CD4-positive, alpha-beta T cell treated with Interleukin-10 for 1 hour (primary cell): ENCODE data around the gene CASP2.
A peak's percentile ranks its signal among the peaks of the same experiment; 100 is the strongest.
"Not testable (repeated sequence)": the region's sequence is repeated elsewhere in the genome, so short reads cannot be mapped to it uniquely, and the experiment has no call there.

Source experiments
- DNase-seq: peaks from one replicate; pipeline ENCODE4 v3.0.0-alpha.2; 2020

CASP2 gene

GRCh38 chr7:143265017-143265693 is 23.0 kb upstream of the CASP2 start:
- DNase-seq = no peak

DNA sequence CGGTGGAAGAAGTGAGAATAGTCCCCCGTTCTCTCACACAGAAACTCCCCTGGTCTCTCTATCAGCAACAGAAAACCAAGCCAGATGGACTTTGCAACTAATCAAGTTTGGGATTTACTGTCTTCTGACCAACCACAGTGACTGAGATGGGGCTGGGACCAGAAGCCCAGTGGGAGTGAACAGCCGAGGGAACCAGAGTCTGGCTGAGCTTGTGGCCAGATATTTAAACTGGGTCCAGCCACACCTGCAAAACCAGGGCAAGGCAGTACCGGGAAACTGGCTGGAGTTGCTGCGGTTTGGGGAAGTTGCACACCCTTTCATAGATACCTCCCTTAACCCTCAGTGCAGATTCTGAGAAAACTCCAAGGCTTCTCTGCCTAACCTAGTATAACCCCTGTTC is 18.9 kb upstream of the CASP2 start:
- no peak for DNase-seq

GRCh38 chr7:143271240-143271639 is 16.9 kb upstream of the CASP2 start:
- no peak for DNase-seq

- no peak for DNase-seq
Measured at GRCh38 chr7:143272871-143273270, 15.3 kb upstream of the CASP2 start.

DNA sequence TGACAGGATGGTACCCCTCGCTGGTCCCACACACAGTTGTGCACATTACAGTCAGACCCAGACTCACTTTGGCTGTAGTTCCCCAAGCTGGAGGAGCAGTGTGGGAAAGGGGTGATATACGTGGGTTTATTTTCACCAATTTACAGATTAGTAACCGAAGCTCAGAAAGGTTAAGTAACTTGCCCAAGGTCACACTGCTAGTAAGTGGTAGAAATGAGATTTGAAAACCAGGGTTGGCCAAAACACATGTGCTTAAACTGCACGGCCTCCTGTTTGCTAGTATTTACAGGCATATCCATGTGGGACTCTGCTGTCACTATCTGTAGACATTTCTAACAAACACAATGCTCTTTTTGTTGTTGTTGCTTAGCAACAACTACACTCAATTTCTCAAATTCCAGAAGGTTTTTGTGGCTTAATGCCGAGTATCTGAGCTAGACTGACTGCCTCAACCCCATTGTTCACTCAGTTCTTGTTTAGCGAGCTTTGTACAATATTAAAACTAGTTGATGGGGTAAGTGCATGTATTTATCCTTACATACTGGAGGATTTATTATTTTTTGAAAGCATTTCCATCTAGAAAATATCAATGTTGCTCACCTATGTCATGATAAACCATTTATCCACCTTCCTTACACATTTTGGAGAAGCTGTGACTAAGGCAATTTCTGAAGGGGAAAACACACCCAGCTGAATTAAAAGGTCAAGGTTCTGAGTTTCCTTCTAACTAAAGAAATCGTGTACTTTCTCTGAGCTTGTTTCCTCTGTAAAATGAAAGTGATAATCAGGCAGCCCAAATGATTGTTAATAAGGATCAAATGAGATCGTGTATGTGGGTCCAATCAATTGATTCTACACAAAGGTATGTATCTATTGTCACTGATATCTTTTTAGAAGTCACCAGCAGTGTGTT is 8.7 kb upstream of the CASP2 start:
- peak; percentile 68 for DNase-seq

GRCh38 chr7:143280160-143280559 is 8.0 kb upstream of the CASP2 start:
- DNase-seq = no peak

- DNase-seq = no peak
Measured at GRCh38 chr7:143280566-143280965, 7.6 kb upstream of the CASP2 start.

DNA sequence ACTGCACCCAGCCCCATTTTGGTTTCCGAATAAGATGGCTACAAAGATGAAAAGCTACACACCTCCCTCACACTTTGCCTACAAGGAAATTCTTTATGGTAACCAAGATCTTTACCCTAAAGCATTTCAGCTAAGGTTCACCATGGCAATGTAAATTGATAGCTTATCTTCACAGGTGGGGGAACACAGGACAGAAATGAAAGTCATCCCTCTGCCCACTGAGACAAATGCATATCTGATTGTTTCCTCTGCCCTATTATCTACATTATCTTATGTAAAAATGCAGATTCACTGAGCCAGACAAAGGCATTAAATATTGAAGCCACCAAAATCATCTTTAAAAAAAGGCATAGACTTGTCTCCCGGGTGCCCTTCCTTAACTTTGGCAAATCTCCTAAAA is 6.6 kb upstream of the CASP2 start:
- DNase-seq = no peak

DNA sequence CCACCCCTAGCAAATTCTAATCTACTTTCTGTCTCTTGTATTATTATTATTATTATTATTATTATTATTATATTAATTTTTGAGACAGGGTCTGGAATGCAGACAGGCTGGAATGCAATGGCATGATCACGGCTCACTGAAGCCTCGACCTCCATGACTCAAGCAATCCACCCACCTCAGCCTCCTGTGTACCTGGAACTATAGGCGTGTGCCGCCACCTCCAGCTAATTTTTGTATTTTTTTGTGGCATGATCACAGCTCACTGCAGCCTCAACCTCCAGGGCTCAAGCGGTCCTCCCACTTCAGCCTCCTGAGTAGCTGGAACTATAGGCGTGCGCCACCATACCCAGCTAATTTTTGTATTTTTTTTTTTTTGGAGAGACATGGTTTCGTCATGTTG is 6.0 kb upstream of the CASP2 start:
- no peak for DNase-seq

GRCh38 chr7:143283381-143283780 is 4.8 kb upstream of the CASP2 start:
- DNase-seq = no peak

DNA sequence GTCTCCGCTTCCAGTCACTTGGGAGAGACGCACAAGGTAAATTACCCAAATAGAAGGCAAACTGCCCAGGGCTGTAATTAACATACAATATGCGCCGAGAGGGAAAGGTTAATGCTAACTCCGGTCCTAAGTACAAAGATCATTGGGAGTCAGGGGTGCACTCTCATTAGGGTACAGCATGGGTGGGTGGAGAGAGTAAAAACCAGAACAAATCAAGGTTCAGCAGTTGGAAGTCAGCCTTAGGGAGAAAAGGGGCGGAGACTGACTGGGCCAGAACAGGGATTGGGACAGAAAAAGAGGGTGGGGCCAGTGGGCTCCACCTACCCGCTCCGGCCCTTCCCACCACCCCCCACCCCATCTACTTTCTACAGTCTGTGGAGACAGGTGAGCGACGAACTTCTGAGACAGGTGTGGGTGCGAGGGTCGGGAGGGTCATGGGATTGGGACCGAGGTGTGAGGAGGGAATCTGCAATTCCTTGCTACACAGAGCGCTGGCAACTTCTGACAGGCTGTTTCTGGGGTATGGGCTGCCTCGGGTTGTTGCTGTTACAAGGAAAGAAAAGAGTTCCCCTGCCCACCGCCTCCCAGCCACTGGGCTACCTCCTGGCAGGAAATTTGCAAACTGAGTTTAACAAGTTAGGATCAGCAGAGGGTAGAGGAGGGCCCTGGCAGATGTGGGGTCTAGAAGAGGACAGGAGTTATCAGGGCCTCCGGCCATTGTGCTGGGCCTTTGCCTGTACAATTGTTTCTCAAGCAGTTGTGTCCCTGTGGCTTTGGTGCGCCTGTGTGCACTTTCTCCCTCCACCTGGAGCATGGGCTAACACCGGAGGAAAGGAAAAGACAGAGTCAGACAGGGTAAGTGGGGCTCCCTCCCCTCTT is 3.3 kb upstream of the CASP2 start, which contains the start of gene TMEM139:
TSS of gene TMEM139 (plus strand) at position 368 of the 879 bp plus-strand sequence. CDS start 1,000 bp downstream, outside the sequence.
- DNase-seq = no peak

DNA sequence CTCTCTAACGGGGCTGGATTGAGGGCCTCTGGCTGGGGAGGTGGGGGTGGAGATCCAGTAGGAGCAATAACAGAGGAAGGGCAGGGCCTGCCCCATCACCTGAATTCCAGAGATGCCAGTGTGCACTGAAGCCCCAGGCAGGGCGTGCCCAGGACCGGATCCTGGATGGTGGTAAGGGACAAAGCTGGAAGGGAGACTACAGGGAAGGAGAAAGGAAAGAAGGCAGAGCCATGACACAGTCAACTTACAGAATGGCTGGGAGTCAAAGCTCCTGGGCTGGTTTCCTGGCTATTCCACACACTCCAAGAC is 2.7 kb upstream of the CASP2 start:
- DNase-seq = no peak

- no peak for DNase-seq
Measured at GRCh38 chr7:143285806-143286521, 2.2 kb upstream of the CASP2 start.

DNA sequence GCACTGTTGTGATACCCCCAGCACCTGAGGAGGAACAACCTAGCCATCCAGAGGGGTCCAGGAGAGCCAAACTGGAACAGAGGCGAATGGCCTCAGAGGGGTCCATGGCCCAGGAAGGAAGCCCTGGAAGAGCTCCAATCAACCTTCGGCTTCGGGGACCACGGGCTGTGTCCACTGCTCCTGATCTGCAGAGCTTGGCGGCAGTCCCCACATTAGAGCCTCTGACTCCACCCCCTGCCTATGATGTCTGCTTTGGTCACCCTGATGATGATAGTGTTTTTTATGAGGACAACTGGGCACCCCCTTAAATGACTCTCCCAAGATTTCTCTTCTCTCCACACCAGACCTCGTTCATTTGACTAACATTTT is 1.6 kb upstream of the CASP2 start:
- DNase-seq = no peak

DNA sequence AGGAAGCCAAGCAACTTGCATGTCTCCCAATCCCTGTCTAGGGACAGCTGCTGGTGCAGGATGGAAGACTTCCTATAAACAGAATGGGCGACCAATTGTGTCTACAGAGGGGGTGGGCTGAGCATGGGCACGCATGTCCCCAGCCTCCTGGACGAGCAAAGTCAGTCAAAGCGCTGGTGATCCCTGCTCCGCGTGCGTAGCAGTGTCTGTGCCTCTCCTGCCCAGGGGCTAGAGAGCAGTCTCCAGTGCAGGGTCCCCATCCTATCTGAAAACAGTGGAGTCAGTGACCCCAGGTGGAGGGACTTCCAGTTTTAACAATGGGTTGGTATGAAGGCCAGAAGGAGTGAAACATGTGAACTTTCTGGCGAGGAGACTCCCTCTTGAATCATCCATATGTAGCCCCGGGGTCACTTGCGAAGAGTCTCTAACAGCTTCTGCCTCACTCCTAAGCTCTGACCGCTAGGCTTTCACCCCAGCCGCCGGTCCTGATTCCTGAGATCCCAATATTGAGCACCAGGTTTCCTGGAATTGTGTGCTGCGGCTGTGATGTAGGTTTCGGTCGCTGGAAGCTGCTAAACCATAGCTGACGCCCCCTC is 714 bp upstream of the CASP2 start:
- DNase-seq = no peak

- DNase-seq = no peak
Measured at GRCh38 chr7:143288836-143289235, 685 bp downstream of the CASP2 start.

DNA sequence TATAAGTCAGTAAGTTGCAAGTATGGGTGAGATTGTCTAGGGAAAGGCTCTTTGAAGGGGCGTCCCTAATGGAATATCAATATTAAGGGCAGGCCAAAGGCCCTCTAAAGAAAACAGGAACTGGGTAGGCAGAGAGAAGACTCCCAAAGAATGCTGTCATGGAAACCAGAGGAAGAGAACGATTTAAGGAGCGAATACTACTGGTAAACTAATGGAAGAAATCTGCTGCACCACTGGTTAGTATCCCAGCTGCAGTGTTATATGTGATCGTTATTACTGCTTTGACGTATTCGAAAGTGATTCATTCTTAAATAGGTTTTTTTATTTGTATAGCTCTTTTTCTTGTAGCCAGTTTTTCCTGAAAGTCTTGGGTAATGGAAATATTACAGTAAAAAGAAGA is 1.3 kb downstream of the CASP2 start:
- no peak for DNase-seq

DNA sequence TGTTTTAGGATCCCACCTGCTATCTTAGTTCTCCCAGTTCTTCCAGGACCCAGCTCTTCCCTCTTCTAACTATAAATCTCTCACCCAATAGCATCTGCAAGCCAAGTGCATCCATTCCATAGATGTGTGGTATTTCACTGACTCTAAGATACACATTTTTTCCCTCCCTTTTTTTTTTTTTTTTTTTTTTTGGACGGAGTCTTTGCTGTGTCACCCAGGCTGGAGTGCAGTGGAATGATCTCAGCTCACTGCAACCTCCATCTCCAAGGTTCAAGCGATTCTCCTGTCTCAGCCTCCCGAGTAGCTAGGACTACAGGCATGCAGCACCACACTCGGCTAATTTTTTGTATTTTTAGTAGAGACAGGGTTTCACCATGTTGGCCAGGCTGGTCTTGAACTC is 1.7 kb downstream of the CASP2 start:
- DNase-seq = not testable (repeated sequence)

DNA sequence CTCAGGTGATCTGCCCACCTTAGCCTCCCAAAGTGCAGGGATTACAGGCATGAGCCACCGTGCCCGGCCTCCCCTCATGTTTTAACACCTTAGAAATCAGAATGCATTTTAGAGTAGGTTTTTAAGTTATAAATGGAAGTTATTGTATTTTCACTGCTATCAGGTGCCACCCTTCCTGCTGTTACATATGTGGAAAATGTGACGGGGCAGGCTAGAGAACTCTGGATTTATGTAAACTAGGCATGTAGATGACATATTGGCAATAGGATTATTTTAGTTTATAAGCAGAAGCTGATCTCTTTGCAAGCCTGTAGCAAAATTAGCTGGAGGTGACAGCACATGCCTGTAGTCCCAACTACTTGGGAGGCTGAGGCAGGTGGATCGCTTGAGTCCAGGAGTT is 2.1 kb downstream of the CASP2 start:
- DNase-seq = no peak

DNA sequence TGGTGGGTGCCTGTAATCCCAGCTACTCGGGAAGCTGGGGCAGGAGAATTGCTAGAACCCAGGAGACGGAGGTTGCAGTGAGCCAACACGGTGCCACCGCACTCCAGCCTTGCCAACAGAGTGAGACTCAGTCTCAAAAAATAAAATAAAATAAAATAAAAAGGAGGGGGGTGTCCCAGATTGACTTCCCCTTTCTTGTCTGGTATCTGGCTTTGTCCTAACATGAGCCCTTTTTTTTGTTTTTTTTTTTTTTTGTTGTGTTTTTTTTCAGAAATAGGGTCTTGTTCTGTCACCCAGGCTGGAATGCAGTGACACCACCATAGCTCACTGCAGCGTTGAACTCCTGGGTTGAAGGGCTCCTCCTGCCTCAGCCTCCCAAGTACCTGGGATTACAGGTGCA is 4.7 kb downstream of the CASP2 start:
- DNase-seq = no peak

GRCh38 chr7:143295870-143296269 is 7.7 kb downstream of the CASP2 start:
- no peak for DNase-seq

- no peak for DNase-seq
Measured at GRCh38 chr7:143296686-143297085, 8.5 kb downstream of the CASP2 start.
